ENCODE measurements around the gene GYPE.
"Not testable (repeated sequence)": the region's sequence is repeated elsewhere in the genome, so short reads cannot be mapped to it uniquely, and the experiment has no call there.

The GYPE gene

GRCh38 chr4:143862716-143863115, 42.6 kb downstream of the GYPE start:
- not testable (repeated sequence) for DNase-seq

- DNase-seq, result no peak
These were observed 46.9 kb downstream of the GYPE start for GRCh38 chr4:143858456-143858855.

- not testable (repeated sequence) for DNase-seq
These were observed 47.7 kb downstream of the GYPE start for GRCh38 chr4:143857391-143858336.

DNA sequence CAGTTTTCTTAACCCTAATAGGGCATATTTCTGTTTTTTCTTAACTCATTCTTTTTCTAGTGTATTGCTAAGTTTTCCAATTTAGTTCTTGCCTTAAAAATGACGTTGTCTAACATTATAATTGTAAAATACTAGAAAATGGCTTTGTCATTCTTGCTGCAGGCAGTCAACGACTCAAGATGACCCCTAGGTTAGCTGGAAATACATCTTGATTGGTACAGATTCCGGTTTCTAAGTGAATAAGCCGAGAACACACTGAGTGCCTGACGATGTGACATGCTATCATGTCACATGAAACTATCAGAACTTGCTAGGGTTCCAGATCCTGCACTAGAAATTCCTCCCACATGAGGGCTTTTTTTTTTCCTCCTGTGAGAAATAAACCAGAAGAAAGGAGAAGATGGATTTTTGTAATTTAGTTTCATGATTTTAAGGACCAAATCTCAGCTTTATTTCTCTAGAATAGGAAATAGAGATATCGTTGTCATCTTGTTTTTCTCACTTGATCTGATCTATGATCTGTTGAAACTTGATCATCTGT, 49.3 kb downstream of the GYPE start:
- DNase-seq, result not testable (repeated sequence)

DNA sequence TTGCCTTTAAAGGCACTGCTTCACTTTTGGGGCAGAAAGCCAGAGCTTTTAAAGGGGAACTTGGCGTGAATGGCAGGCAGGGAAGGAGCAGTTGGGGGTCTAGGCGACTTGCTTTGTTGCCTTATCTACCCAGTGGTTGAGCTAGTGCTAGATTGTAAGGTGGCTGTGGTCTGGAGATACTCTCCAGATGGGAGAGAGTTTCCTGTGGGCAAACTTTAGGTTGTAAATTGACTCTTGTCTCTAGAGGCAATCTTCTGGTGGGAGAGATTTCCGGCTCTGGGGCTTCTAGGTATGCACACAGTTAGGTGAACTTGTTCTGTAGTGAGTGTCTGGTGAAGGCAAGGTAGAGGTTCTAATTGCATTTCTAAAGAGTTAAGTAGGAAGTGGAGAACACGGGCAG, 50.7 kb downstream of the GYPE start:
- not testable (repeated sequence) for DNase-seq

DNA sequence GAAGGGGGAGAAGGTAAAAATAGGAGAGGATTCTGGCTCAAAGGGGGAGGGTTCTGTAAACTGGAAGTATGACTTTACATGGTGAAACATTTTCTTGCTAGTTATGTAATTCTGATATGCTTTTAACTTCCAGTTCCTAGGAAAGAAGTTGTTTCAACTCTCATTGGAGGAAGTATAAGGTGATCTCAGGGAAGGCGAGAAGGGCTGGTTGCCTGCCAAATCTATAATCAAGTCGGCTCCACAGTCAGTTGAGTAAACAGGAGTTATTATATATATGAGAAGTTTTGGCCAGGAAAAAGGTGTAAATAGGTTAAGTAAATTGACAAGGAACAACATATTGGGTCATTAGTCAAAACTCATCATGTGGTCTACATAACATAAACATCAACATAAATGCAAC, 56.1 kb downstream of the GYPE start:
- DNase-seq, result not testable (repeated sequence)

- not testable (repeated sequence) for DNase-seq
These were observed 61.9 kb downstream of the GYPE start for GRCh38 chr4:143843506-143843832.

DNA sequence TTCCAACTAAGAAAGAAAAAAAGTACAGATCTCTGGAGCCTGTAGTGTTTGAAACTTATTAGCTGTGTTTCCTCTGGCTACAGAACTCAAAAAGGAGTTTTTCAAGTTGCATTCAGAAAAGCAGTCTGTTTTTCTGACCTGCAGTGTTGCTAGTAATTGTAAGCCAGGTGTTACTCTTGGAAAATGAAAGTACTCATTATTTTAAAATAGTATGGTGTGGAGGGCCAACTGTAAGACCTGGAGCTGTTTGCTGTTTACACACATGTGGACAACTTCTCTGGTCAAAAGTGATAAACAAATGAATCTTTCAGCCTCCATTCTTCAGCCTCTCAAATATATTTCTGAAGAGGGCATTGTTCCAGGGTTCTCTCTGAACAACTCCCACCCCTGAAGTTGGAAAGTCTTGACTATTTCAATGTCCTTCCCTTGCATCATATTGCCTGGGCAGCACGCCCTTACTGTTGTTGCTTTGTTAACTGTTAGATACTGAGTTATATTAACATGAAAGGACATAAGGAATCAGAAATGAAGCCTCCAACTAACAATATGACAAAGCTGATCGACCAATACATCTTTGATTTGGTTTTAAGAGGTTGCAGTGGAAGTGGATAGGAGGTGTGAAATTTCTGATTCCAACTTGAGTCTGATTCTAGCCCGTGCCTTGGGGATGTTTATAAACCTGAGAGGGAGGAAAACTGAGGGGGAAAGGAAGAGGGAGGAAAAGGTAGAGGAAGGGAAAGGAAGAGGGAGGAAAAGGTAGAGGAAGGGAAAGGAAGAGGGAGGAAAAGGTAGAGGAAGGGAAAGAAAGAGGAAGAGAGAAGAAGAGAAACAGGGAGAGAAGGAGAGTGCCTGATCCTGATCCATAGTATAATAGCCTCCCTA, 62.5 kb downstream of the GYPE start:
- DNase-seq, result not testable (repeated sequence)

GRCh38 chr4:143839413-143839812, 65.9 kb downstream of the GYPE start:
- DNase-seq, result not testable (repeated sequence)

DNA sequence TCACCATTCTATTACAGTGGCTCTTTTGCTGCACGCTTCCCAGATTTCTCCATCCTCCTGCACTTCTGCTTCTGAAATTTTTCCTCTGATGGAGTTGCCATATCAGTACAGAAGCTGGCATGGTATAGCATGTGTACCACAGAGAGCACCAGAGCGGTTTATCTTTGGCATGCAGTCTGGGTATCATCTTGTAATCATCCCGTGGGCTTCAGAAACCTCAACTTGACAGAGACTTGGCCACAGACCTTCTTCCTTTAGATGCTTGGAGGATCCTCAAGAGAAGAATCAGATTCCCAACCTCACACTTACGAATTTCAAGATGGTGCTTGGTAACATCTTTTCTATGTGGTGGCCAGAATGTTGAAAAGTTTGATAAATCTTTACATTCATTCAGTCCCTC, 71.2 kb downstream of the GYPE start:
- DNase-seq, result not testable (repeated sequence)

DNA sequence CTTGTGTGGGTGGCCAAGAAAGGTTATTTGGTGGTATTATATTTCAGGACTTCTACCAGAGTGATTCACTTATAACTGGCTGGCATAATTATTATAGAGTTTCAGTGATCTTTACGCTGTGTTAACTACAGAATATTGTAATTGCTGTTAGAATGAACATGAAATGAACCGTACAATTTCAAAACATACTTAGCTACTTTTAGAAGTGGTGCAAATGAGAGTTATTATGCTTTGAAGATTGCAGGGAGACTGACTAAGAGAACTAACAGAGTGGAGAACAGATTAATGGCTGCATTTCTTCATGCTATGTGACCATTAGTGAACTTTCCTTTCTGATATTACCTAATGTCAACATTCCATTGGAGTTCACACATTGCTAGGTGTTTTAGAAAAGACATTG, 71.7 kb downstream of the GYPE start:
- not testable (repeated sequence) for DNase-seq

DNA sequence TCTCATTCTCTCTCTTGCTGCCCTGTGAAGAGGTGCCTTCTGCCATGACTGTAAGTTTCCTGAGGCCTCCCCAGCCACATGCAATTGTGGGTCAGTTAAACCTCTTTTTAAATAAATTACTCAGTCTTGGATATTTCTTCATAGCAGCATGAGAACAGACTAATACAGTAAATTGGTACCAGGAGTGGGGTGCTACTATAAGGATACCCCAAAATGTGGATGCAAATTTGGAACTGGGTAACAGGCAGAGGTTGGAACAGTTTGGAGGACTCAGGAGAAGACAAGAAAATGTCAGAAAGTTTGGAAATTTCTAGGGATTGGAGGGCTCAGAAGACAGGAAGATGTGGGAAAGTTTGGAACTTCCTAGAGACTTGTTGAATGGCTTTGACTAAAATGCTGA, 74.8 kb downstream of the GYPE start:
- DNase-seq, result not testable (repeated sequence)

- DNase-seq, result not testable (repeated sequence)
These were observed 76.1 kb downstream of the GYPE start for GRCh38 chr4:143829239-143829620.

Measured in NCI-H146 (cell line).